Hematopoietic multipotent progenitor cell treated with erythropoietin and hydrocortisone succinate and interleukin-3 and kit ligand, for 4 days (in vitro differentiated cells): ENCODE data around the gene AFF3.
"Not testable (repeated sequence)": the region's sequence is repeated elsewhere in the genome, so short reads cannot be mapped to it uniquely, and the experiment has no call there.

Experiments
- DNase-seq: peaks from one replicate; pipeline ENCODE4 v3.0.0-alpha.2; 2015

The AFF3 gene

GRCh38 chr2:100142393-100142792 lies at the start of gene AFF3:
Gene AFF3 (minus strand): TSS chr2:100142590. CDS start chr2:100104454, 38,136 bp downstream.
- DNase-seq = peak; percentile 76

GRCh38 chr2:100189387-100189786 lies 47.0 kb upstream of the AFF3 start:
- no peak for DNase-seq

DNA sequence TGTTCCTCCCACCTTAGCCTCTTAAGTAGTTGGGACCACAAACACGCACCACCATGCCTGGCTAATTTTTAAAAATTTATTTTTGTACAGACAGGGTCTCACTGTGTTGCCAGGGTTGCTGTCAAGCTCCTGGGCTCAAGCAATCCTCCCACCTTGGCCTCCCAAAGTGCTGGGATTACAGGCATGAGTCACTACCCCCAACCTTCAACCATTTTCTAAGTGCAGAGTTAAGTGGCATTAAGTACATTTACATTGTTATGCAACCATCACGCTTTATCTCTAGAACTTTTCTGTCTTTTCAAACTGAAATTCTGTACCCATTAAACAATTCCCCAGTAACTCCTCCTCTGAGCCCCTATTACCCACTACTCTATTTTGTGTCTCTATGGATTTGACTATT lies 45.9 kb upstream of the AFF3 start:
- DNase-seq = no peak

- DNase-seq = no peak
Measured at GRCh38 chr2:100186126-100186525, 43.7 kb upstream of the AFF3 start.

GRCh38 chr2:100185516-100185915 lies 43.1 kb upstream of the AFF3 start:
- no peak for DNase-seq

DNA sequence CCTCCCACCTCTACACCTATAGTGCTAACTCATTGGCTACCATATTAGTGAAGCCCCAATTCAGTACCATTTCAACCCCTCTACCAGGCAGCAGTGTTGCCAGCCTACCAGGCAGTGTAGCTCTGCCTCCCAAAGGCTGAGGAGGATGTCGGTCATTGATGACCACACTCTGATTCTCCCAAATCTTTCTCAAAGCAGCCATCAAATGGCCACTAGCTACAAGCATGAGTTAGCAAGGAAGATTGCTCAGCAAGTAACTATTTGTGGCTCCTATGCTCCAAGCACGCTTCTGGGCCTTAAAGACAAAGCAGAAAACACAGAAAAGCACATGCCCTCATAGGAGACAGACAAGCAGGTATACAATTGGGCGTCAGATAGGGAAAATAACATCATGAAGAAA lies 42.7 kb upstream of the AFF3 start:
- no peak for DNase-seq

GRCh38 chr2:100184055-100184737 lies 41.8 kb upstream of the AFF3 start:
- peak; percentile 47 for DNase-seq

- DNase-seq = no peak
Measured at GRCh38 chr2:100182494-100183361, 40.3 kb upstream of the AFF3 start.

DNA sequence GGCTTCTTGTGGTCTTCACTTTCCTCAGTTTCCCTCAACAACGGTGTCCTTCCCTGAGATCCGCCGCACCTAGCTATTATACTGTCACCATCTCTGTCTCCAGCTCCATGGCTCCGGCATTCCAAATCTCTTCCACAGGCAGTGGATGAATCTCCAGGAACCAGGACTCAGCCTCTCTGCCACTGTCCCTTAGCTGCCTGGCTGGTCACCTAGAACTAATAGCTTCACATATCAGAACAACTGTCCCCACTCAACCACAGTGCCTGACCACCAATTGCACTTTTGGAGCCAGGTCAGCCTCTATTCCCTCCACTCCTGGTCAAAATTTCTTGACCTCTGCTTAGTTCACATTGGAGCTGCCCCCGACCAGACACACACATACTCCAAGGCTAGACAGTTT lies 38.1 kb upstream of the AFF3 start:
- no peak for DNase-seq

DNA sequence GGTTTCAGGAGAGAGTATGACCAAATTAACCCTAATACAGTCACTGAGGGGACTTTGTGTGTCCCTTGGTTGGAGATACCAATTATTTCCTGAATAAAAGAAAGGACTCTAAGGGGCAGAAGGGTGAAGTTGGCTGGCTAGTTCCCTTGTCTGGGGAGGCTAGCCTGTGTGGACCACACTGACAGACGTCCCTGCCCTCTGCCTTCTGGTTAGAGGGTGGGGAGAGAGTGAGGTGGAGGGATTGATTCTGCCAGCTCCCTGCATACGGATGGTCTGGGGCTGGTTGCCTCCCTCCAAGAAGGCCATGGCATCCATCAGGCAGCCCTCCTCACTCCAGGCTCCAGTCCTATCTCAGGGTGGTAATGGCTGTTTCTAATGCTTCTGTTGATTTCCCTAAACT lies 37.4 kb upstream of the AFF3 start:
- DNase-seq = no peak

DNA sequence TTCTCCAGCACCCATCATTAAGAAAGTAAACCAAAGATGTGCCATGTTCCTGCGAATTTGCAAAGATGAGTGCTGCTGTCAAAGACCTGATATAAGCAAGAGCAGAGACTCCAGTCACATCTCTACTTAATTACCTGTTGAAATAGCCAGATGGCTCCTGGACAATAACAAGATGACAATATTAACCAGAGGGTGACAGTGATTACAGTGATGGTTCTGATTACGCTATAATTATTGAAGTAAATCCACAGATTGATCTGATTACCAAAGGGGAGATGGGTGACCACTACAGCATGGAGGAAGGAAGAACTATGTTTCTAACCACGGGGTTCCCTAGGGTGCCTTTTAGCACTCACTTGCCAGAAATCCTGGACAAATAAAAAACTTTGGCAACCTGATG lies 36.5 kb upstream of the AFF3 start:
- no peak for DNase-seq

GRCh38 chr2:100178085-100178788 lies 35.8 kb upstream of the AFF3 start:
- DNase-seq = peak; percentile 84

DNA sequence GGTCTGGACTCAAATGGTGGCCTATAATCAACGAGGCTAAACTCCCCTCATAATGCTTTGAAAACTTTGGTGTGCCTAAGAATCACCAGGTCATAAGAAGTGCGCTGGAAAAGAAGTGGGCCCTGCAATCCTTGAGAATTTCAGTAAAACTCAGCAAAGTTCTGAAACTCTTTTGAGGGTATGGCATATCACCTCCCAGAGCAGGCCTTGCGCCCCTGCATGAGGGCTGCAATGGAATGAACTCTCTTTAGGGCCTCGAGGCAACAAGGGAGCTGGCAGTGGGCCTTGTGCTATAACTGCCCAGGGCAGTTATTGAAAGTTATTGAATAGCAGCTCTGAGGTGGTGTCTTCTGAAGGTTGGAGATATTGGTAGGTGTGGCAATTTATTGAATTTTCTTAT lies 34.5 kb upstream of the AFF3 start:
- no peak for DNase-seq

DNA sequence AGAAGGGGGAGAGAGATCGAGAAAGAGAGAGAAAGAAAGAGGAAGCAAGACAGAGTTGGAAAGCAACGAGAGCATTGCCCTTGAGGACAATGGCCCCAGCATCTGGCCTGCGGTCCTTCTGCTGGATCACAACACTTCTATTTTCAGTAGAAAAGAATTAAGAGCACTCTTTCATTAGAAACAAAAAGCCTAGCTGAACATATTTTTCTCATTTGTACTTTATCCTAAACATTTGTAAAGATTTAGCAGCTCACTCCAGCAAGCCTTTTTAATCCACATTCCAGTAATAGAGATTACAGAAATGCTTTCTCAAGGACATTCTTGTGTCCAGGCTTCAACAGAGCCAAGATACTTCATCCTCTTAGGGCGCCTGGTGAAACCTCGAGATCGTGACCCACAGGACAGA lies 31.6 kb upstream of the AFF3 start:
- DNase-seq = no peak

- no peak for DNase-seq
Measured at GRCh38 chr2:100166701-100167100, 24.3 kb upstream of the AFF3 start.

- DNase-seq = no peak
Measured at GRCh38 chr2:100163605-100164004, 21.2 kb upstream of the AFF3 start.

DNA sequence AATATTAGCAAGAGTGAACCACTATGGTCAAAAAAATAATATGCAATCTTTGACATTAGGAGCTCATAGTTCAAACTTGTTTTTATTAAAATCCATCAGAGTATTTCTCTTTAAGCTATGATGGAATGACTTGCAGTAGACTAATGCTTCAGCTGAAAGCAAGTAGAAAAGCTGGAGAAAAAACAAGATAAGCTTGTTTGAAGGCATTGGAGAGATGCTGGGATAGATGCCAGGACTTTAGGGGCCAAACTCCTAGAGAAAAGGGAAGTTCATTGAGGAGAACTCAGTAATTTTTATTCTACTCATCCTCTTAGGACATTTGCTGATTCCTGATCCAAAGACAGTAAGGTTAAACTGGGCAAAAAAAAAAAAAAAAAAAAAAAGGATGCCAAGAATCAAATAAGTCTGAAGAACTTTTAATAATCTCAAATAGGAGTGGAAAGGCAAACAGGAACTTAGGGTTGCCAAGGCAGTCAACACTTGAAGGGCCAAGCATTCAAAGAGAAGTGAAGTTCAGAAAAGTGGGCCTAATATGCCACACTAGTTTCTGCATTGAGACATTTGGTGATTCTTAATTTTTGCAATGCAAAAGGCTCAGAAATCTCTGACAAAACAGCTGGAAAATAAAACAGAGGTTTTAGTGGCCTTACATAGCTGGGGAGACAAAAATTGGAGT lies 19.7 kb upstream of the AFF3 start:
- DNase-seq = no peak

- DNase-seq = no peak
Measured at GRCh38 chr2:100160396-100160795, 18.0 kb upstream of the AFF3 start.

DNA sequence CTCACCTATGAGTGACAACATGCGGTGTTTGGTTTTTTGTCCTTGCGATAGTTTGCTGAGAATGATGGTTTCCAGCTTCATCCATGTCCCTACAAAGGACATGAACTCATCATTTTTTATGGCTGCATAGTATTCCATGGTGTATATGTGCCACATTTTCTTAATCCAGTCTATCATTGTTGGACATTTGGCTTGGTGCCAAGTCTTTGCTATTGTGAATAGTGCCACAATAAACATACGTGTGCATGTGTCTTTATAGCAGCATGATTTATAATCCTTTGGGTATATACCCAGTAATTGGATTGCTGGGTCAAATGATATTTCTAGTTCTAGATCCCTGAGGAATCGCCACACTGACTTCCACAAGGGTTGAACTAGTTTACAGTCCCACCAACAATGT lies 9.4 kb upstream of the AFF3 start:
- DNase-seq = not testable (repeated sequence)

- no peak for DNase-seq
Measured at GRCh38 chr2:100151310-100151709, 8.9 kb upstream of the AFF3 start.

- no peak for DNase-seq
Measured at GRCh38 chr2:100148883-100149282, 6.5 kb upstream of the AFF3 start.

GRCh38 chr2:100146657-100146960 lies 4.2 kb upstream of the AFF3 start:
- DNase-seq = no peak

GRCh38 chr2:100145893-100146656 lies 3.7 kb upstream of the AFF3 start:
- no peak for DNase-seq
